Colon (tissue), 2 donors: ENCODE data around the gene GPR152.
"Not testable (repeated sequence)": the region's sequence is repeated elsewhere in the genome, so short reads cannot be mapped to it uniquely, and the experiment has no call there.

ENCODE experiments used
- FAIRE-seq: peaks from 2 replicates; lab custom pipeline; 2012; peaks lifted over from hg19 to GRCh38; lab: Jason Lieb, UNC
- donor health status: control.
- donor health status: control.

The GPR152 gene

GRCh38 chr11:67427364-67427859, 25.1 kb downstream of the GPR152 start:
- not testable (repeated sequence) for FAIRE-seq

GRCh38 chr11:67423891-67424613, 28.5 kb downstream of the GPR152 start:
- FAIRE-seq = no peak

GRCh38 chr11:67423466-67423865, 29.1 kb downstream of the GPR152 start:
- FAIRE-seq = no peak

- no peak for FAIRE-seq
These were observed 29.6 kb downstream of the GPR152 start for GRCh38 chr11:67422891-67423290.

GRCh38 chr11:67421430-67422031, 31.0 kb downstream of the GPR152 start:
- FAIRE-seq = no peak

GRCh38 chr11:67420646-67421429, 31.7 kb downstream of the GPR152 start:
- FAIRE-seq = no peak

GRCh38 chr11:67420147-67420645, 32.3 kb downstream of the GPR152 start:
- FAIRE-seq = no peak

GRCh38 chr11:67419325-67420049, 33.0 kb downstream of the GPR152 start:
- FAIRE-seq = no peak

GRCh38 chr11:67418476-67419281, 33.9 kb downstream of the GPR152 start:
- no peak for FAIRE-seq

- FAIRE-seq = no peak
These were observed 35.1 kb downstream of the GPR152 start for GRCh38 chr11:67417425-67417824.

GRCh38 chr11:67416416-67417335, 35.9 kb downstream of the GPR152 start:
- FAIRE-seq = no peak

- no peak for FAIRE-seq
These were observed 36.8 kb downstream of the GPR152 start, which contains the start of gene CARNS1 for GRCh38 chr11:67415501-67416304. CARNS1 (plus strand) TSS chr11:67415678; CDS start chr11:67416200, 522 bp downstream.

- no peak for FAIRE-seq
These were observed 39.2 kb downstream of the GPR152 start for GRCh38 chr11:67413266-67413849.

GRCh38 chr11:67412495-67413179, 39.9 kb downstream of the GPR152 start:
- no peak for FAIRE-seq

GRCh38 chr11:67411785-67412152, 40.8 kb downstream of the GPR152 start:
- FAIRE-seq = no peak

GRCh38 chr11:67410984-67411784, 41.3 kb downstream of the GPR152 start:
- FAIRE-seq = no peak

GRCh38 chr11:67410369-67410831, 42.1 kb downstream of the GPR152 start:
- no peak for FAIRE-seq
